UCSD-AML1 (cell line): ENCODE measurements around the gene ADCY3.

Experiments used
- DNase-seq: peaks from one replicate; lab custom pipeline; 2025; ENCODE audit not compliant: unreplicated experiment; lab: John Stamatoyannopoulos, UW

Gene ADCY3

GRCh38 chr2:24920098-24920808, at the start of gene ADCY3:
TSS of gene ADCY3 (minus strand) at chr2:24920237. CDS start at chr2:24918987, 1,250 bp downstream.
- DNase-seq: peak; percentile 46

- no peak for DNase-seq
Observed at GRCh38 chr2:24969784-24970183, 49.7 kb upstream of the ADCY3 start.

- DNase-seq: no peak
Observed at GRCh38 chr2:24961903-24962302, 41.9 kb upstream of the ADCY3 start.

DNA sequence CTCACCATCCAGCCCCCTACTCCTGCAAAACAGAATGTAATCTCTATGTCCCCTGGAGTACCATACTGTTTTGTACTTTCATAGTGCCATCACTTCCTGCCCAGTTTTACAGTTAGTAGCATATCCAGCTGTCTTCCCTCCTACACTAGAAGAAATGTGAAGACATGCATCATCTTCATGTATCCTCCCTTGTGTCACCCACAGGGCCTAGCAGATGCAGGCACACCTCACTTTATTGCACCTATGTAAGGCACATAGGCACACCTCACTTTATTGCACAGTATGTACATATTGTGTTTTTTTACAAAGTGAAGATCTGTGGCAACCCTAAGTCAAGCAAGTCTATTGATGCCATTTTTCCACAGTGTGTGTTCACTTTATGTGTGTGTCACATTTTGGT, 39.7 kb upstream of the ADCY3 start:
- no peak for DNase-seq

DNA sequence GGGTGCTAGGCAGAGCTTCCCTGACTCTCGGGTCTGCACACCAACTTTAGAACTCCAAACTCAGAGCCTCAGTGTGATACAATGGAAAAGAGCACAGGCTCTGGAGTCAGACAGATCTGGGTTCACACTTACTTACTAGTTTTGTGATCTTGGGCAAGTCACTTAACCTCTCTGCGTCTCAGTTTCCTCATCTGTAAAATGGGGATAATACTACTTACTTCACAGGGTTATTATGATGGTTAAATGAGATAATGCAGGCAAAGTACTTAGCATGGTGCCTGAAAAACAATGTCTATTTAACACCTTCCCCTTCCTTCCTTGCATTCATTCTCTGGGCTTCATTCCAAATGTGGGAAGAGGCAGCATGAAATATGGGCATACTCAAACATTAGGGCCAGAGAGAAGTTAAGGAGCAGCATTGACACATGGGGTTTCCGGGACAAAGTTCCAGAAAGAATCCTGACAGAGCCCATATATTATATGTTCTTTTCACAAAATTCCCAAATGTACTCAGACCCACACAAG, 38.4 kb upstream of the ADCY3 start:
- DNase-seq: no peak

GRCh38 chr2:24957976-24958375, 37.9 kb upstream of the ADCY3 start:
- no peak for DNase-seq

GRCh38 chr2:24957221-24957620, 37.2 kb upstream of the ADCY3 start:
- DNase-seq: no peak

DNA sequence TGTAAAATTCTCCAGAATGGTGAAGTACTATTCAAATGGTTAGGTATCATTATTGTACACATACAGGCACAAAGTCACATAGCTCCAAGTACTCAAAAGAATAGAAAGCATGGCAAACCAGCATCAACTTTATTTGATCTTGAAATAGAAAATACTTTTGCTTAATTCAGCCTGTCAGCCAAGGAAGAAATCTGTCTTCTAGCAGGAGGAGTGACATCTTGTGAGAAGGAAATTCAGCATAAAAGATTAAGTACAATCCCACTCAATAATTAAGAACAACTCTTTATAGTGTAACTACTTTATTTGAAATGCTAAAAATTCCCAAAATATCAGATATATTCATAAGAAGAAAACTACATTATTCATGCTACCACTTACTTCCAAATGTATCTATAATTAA, 35.9 kb upstream of the ADCY3 start:
- no peak for DNase-seq

DNA sequence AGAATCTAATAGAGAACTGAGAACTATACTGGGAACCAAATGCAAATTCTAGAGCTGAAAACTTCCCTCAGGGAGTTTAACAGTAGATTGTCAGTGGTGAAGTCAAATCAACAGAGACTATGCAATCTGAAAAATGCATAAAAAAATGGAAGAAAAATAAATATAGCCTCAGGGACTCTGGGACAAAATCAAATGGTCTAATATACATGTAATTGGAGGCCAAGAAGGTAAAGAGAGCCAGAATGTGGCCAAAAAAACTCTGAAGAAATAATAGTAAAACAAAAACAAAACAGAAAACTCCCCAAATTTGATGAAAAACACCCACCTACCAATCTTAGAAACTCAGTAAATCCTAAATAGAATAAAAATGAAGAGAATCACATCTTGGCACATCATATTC, 35.2 kb upstream of the ADCY3 start:
- DNase-seq: no peak

GRCh38 chr2:24950102-24950501, 30.1 kb upstream of the ADCY3 start:
- no peak for DNase-seq

DNA sequence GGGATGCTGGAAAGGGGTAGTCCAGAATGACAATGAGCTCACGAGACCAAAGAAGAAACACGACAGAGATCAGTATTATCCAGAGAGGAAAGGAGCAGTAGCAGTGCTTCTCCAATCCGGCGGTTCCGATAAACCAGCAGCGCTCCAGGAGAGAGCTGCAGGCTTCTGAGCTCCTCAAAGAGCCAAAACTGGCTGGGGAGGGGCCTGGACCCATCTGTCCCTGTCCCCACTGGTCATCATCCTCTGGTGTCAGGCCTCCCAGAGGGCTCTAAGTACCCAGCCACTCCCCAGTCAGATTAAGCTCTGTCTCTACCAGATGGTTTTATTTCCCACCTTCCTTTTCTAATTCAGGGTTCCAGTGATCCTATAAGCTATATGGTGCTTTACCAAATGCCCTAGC, 28.5 kb upstream of the ADCY3 start:
- no peak for DNase-seq

DNA sequence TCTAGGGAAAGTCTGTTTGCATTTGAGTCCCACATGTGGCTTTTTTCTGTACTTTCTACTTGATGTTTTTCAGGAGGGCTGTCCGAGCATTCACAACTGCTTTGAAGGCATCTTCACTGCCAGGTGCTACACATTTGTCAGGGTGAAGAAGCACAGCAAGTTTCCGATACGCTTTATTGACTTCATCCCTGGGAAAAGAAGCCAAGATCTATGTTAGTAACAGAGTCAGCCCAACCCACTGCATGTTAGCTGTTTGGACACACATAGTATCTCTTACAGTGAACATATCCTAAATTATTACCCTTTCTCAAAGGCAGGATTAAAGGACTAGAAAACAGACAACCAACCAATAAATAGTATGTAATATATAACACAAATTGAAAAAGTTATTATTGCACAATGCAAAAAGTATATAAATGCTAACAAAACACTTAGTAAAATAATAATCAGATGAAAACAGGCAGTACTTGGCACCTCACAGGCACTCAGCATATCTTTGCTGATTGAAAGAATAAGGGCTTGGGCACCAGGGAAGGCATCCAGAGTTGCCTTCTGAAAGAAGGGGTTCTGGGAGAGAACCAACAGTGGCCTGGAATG, 27.6 kb upstream of the ADCY3 start:
- no peak for DNase-seq

- DNase-seq: no peak
Observed at GRCh38 chr2:24945907-24946306, 25.9 kb upstream of the ADCY3 start.

GRCh38 chr2:24943427-24944053, 23.5 kb upstream of the ADCY3 start:
- no peak for DNase-seq

- DNase-seq: no peak
Observed at GRCh38 chr2:24939353-24939752, 19.3 kb upstream of the ADCY3 start.

GRCh38 chr2:24937236-24937635, 17.2 kb upstream of the ADCY3 start:
- no peak for DNase-seq

GRCh38 chr2:24935145-24935544, 15.1 kb upstream of the ADCY3 start:
- no peak for DNase-seq

DNA sequence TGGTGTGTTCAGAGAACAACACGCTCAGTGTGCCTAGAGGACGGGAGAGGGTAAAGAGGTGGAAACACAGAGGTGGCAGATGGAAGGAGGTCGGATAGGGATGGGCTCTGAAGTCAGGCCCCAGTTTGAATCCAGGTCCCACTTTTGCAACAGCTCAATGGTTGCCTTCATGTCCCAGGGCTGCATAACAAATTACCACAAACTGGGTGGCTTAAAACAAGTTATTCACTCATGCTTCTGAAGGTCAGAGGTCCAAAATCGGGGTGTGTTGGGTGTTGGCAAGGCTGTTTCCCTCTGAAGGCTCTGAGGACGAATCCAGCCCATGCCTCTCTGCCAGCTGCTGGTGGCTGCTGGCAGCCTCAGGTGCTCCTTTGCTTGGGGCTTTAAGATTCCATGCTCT, 12.7 kb upstream of the ADCY3 start:
- DNase-seq: no peak

DNA sequence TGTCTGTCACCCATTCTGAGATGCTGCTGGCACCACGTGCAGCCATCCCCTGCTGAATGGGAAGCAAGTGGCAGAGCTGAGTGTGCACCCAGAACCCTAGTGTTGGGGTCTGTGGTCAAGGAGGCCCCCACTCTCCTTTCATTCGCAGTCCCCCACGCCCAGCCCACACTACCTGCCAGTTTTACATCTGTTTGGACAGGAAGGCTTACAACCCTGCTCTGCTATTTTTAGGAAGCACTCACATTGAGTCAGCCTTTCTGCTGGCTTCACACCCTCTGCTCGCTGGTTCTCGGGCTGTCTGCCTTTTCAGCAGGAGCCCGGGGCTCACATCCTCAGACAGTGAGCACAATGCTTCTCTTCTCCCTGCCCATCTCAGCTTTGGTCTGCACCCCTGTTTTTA, 10.7 kb upstream of the ADCY3 start:
- DNase-seq: peak; percentile 44

DNA sequence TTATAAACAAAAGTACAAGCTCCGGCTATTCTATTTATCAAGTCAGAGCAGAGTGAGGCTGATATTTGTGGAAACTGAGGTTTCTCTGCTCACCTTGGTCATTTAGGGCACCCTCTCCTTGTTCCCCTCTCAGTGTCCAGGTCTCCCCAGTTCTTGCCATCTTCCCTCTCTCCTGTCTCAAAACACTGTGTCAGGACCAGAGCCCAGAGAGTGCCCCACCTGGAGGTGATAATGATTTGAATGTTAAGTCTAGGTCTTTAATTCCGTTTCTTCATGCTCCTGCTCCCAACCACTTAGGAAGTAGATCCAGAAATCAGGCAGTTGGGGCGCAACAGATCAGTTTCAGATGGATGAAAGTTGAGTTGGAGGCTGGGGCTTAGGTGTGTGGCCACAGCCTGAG, 9.2 kb upstream of the ADCY3 start:
- no peak for DNase-seq

DNA sequence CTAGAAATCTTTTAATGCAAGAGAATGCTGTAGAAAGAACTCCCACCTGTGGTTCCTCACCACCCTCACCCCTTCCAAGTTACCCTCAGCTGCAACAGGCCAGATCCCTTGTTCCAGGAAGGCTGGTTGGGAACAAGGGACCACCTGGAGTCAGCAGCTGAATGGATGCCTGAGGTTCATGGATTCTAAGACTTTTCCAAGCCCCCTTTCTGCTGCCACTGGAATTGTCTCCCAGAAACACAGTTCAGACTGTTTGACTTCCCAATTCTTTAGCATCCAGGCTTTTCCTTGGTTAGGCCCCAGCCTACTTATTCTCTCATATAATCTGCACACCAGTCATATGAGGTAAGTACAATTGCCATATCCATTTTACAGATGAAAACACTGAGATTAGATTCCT, 8.0 kb upstream of the ADCY3 start:
- DNase-seq: no peak

GRCh38 chr2:24926602-24927252, 6.7 kb upstream of the ADCY3 start:
- DNase-seq: peak; percentile 68
